Measurements from ENCODE around the gene THSD7B.

THSD7B gene

DNA sequence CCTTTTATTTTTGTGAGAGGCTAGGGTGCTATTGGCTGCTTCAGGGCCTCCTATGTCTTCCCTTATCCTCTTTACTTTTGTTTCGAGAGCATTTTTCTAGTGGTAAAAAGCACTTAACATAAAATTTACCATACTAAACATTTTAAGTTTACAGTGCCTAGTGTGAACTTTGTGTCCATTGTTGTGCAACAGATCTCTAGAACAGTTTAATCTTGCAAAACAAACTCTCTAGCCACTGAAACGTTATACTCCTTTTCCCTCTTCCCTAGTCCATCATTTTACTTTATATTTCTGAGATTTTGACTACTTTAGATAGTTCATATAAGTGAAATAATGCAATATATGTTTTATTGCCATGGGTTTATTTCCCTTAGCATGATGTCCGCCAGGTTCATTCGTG, 580.6 kb downstream of the THSD7B start:
- TF ChIP-seq, protein P1, sequence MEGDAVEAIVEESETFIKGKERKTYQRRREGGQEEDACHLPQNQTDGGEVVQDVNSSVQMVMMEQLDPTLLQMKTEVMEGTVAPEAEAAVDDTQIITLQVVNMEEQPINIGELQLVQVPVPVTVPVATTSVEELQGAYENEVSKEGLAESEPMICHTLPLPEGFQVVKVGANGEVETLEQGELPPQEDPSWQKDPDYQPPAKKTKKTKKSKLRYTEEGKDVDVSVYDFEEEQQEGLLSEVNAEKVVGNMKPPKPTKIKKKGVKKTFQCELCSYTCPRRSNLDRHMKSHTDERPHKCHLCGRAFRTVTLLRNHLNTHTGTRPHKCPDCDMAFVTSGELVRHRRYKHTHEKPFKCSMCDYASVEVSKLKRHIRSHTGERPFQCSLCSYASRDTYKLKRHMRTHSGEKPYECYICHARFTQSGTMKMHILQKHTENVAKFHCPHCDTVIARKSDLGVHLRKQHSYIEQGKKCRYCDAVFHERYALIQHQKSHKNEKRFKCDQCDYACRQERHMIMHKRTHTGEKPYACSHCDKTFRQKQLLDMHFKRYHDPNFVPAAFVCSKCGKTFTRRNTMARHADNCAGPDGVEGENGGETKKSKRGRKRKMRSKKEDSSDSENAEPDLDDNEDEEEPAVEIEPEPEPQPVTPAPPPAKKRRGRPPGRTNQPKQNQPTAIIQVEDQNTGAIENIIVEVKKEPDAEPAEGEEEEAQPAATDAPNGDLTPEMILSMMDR (IDR thresholded peaks at IDR 0.05): no peak

DNA sequence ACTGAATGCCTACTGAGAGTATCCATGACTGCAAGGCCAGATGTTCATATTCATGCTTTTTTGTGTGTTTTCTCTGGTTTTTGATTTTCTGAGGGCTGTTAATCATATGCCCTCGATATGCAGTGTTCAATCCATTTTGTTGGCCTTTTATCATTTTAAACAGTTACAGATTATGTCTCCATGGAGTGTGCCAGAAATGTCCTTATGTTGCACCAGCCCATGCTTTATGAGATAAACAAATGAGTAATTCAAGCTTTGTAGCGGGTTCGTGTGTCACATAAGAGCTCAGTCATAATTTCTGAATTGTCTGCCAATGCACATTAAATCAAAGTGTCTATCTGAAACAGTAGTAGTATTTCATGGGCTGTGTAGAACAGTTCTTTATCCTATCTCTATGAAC, 583.0 kb downstream of the THSD7B start:
- TF ChIP-seq, protein P1 (IDR thresholded peaks at IDR 0.05): no peak

DNA sequence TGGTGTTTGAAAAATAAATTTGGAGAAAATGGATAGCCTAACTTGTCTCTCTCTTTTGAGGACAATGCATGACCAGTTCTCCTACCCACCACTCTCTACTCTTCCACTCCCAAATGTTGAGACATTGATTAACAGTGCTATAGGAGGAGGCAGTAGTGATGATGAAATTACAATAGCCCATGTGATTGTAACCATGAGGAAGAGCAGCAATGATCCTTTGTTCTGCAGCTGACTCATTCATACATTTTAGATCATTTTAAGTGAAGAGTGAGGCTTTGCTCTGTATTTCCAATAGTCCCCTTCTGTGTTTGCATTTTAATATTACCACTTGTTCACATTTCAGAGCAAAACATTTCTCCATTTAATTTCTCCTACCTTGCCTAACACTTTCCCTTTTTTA, 592.3 kb downstream of the THSD7B start:
- TF ChIP-seq, protein P1 (IDR thresholded peaks at IDR 0.05): no peak

DNA sequence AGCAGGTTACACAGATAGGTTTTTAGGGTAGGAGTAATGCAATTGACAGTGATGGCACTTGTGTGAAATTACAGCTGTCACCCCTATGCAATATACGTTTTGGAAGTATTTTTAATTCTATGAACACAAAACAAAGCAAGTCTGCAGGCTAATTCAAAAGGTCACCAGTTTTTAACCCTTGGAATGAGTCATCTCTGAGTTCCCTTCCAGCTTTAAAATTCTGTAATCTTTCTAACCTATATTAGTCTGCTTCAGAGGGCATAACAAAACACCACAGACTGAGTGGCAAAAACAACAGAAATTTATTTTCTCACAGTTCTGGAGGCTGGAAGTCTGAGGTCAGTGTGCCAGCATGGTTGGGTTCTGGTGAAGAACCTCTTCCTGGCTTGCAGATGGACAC, 602.0 kb downstream of the THSD7B start:
- TF ChIP-seq, protein P1 (IDR thresholded peaks at IDR 0.05): no peak

DNA sequence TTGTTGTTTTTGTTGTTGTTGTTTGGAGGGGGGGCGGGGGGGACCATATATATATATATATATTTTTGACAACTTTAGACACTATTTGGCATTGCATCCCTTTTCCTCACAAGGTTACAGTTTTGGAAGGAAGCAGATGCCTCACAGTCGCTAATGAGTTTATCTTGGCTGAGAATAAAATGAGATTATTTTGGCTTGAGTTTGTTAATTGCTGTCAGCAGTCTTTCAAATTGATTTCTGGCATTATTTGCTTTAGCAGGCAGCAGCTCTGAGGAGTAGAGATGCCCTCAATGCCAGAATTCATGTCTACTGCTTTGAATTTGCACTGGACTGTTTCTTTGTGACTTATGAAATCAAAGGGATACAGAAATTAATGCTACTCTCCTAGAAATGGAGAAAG, 603.8 kb downstream of the THSD7B start:
- TF ChIP-seq, protein P1 (IDR thresholded peaks at IDR 0.05): no peak

DNA sequence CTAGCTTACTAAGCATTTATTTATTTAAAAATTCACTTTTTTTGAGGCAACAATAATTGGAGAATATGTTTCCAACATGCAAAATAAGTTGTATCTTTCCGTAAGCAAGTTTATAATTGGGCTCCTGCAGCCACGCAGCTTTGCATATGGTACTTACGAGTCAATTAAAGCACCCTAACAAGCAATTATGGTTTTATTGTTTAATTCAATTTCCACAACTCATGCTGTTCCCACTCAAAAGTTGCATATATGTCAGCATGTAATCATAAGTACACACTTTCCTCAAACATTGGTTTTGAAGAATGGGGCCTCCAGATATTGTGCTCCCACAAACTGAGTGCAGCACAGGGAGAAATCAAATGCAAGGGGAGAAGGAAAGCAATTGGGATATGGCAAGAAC, 613.8 kb downstream of the THSD7B start:
- TF ChIP-seq, protein P1 (IDR thresholded peaks at IDR 0.05): no peak

DNA sequence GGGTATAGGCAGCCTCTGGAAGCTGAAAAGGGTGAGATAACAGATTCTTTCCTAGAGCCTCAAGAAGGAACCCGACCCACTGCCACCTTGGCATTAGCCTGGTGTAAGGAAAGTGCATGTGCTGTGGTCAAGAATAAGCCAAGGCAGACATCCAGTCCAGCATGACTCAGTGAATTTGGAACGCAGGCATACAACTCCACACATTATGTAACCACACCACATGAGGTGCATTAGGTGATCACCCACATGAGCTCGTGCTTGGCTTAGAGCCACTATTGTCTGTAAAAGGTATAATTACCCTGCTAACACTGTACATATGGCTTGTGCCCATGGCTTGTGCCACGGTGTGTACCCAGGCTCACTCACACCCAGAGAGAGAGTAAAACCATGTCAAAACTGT, 615.3 kb downstream of the THSD7B start:
- TF ChIP-seq, protein P1 (IDR thresholded peaks at IDR 0.05): no peak

DNA sequence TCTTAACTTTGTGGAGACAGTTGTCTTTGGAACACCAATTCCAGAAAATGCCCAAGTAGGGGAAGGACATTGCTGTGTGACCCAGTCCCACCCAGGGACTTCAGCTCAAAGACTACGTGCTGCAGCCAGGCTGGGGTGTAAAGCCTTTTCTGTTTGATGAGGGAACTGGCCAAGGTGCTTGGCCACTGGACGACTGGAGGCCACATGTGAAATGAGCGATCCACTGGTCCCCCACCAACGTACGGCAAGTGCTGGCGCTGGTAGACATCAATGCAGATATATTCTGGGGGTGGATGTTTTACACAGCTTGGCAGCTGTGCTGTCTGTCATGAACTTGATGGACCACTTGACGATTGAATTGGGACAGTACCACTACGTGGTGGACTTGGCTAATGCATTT, 616.4 kb downstream of the THSD7B start:
- TF ChIP-seq, protein P1 (IDR thresholded peaks at IDR 0.05): no peak
